HG03442 (cell line): ENCODE measurements around the gene DHRS4.
A peak's percentile ranks its signal among the peaks of the same experiment; 100 is the strongest.
"Not testable (repeated sequence)": the region's sequence is repeated elsewhere in the genome, so short reads cannot be mapped to it uniquely, and the experiment has no call there.

ENCODE experiments used
- ATAC-seq: cut with Tn5 transposase; IDR thresholded peaks from one replicate; pipeline ENCODE4 v1.9.1; 2021; ENCODE audit warnings: mild to moderate bottlenecking, moderate library complexity; ENCODE audit not compliant: unreplicated experiment

The DHRS4 gene

DNA sequence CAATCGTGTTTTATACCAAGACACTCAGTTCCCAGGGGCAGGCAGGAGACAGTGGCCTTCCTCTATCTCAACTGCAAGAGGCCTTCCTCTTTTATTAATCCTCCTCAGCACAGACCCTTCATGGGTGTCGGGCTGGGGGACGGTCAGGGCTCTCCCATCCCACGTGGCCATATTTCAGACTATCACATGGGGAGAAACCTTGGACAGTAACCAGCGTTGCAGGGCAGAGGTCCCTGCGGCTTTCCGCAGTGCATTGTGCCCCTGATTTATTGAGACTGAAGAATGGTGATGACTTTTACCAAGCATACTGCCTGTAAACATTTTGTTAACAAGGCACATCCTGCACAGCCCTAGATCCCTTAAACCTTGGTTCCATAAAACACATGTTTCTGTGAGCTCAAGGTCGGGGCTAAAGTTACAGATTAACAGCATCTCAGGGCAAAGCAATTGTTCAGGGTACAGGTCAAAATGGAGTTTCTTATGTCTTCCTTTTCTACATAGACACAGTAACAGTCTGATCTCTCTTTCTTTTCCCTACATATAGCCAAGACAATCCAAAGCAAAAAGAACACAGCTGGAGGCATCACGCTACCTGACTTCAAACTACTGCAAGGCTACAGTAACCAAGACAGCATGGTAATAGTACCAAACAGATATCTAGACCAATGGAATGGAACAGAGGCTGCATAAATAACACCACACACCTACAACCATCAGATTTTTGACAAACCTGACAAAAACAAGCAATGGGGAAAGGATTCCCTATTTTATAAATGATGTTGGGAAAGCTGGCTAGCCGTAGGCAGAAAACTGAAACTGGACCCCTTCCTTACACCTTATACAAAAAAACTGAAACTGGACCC lies 28.6 kb downstream of the DHRS4 start:
- ATAC-seq: not testable (repeated sequence)

DNA sequence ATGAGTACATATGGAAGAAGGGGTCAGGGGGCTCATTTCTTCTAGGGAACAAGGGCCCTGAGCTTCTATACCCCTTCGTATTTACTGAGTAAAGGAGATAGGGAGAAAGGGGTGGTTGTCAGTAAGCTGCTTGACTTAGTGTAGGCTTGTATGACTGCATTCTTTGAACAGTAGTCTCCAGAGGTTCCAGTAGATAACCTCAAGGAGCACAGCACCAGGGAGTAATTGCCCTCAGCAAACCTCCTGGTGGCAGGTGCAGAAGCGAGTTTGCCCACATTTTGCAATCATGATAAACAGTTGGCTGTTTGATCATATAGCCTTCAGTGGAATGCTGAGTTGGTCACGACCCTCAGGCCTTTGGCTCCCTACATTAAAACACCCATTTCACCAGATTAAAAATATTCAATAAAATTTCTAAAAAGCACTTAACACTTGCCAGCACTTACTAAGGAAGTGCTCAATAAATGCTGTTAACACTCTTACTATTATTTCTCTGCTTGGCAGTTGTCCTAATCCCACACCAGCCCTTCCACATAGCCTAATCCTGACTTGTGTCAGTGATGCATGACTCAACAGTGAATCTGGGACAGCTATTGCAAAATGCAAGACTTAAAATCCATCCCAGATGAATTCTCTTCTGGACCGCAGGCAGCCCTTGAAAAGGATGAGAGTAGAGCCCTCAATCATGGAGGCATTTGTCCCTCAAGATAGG lies 31.5 kb downstream of the DHRS4 start:
- no peak for ATAC-seq

DNA sequence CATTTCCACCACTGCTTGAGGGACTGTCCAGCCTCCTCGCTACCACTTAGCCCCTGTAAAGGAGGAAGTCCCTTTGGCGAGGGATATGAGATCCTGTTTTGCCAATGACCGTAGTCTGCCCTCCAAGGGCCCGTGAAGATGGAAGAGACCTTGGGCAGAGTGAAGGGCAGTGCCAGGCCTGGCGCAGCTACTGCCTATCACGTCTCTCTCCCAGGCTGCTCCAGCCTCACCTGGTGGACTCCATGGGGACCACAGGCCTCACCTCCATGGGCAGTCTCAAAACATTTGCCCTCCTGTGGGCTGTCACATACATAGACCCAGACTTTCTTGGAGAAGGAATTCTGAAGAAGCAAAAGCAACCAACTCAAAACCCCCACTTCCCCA lies 34.6 kb downstream of the DHRS4 start:
- ATAC-seq: peak; percentile 13

DNA sequence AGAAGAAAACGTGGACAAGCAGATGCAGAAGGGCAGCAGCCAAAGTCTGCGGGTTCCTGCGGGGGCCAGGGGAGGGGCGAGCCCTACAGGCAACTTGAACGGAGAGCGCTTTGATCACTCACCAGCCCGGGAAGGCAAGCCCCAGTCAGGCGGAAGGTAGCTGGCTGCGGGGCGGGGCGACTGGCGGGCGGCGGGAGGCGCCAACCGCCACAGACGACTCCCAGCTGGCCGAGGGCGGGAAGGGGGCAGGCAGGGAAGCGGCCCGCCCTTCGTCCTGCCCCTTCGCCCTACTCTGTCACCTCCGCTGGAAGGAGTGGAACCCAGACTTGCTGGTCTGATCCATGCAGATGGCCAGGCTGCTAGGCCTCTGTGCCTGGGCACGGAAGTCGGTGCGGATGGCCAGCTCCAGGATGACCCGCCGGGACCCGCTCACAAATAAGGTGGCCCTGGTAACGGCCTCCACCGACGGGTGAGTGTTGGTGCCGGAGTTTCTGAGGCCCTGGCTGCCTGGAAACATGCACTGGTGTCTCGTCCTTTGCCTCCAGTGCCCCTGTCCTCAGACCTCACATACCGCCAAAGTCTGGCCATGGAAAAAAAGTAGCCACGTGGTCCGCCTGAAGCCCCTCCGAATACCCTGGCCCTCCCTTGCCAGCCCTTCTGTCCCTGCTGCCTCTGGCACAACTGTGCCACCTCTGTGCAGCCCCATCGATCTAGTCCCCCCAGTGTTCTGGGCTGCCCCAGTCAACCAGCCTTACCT lies 35.2 kb downstream of the DHRS4 start, which contains the start of gene DHRS4L2:
DHRS4L2 (plus strand) TSS at position 323 of the 757 bp plus-strand sequence; CDS start at position 342, 19 bp downstream.
- ATAC-seq: peak; percentile 88

DNA sequence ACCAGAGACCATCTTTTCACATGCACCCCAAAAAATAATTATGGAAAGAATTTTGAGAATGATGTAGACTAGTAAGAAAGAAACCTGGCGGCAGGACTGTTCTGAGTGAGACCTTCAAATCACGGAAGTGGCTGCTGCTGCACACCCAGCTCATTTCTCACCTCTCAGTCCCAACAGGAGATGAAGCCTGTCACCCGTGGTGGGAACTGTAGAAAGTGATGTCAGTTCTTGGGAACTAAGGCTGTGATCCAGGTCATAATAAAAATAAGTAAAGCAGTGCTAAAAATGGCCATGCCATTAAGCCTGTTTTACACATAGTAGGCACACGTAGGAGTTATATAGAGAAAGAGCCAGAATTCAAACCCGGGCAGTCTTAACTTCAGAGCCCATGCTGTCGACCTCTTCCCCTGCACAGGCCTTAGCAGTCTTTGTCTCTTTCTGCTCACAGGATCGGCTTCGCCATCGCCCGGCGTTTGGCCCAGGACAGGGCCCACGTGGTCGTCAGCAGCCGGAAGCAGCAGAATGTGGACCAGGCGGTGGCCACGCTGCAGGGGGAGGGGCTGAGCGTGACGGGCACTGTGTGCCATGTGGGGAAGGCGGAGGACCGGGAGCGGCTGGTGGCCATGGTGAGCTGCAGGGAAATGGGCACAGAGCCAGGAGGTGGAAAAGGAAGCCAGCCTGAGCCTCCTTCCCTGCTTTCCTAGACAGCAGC lies 36.3 kb downstream of the DHRS4 start:
- not testable (repeated sequence) for ATAC-seq

DNA sequence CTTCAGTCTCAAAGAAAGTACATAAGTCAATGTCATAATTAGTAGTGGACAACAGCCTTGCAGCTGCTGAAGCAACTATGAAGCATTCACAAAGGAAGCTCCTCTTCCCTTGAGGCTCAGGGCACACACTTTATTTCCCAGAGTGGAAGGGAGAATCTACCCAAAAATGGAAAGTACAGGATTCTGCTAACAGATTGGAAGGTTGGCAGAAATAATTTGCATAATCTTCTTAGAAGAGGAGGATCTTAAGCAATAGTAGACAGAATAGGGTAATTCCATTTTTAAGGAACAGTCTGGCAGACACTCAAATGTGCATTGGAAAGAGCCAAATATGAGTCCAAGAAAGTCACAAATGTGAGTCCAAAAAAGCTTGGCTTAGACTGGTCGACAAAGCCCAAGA lies 37.4 kb downstream of the DHRS4 start:
- ATAC-seq: not testable (repeated sequence)

DNA sequence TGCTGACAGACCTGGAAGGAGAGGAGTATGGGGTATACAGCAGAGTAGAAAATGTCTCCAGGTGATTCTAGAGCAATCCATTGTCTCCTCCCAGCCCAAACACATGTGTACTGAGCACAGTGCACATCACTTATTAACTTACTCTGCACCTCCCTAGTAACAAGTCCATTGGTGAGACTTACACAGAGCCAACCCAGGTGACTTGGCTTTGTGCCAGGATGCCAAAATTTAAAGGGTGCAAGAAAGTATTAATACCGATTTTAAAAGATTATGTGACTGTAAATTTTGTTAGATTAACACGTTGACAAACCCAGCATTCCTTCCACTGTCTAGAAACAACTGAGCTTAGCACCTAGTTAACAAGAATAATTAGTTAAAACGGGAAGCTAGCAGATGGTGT lies 39.5 kb downstream of the DHRS4 start:
- ATAC-seq: not testable (repeated sequence)

DNA sequence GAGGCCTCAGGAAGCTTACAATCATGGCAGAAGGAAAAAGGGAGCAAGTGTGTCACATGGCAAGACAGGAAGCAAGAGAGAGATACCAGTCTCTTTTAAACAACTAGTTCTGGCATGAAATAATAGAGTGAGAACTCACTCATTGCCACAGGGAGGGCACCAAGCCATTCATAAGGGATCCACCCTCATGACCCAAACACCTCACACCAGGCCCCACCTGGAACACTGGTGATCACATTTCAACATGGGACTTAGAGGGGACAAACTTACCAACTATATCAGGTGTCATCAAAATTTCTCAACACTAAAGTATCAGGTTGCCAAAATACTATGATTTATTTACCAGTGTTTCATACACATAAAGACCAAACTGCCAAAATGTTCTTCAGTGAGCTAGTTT lies 42.4 kb downstream of the DHRS4 start:
- ATAC-seq: not testable (repeated sequence)

DNA sequence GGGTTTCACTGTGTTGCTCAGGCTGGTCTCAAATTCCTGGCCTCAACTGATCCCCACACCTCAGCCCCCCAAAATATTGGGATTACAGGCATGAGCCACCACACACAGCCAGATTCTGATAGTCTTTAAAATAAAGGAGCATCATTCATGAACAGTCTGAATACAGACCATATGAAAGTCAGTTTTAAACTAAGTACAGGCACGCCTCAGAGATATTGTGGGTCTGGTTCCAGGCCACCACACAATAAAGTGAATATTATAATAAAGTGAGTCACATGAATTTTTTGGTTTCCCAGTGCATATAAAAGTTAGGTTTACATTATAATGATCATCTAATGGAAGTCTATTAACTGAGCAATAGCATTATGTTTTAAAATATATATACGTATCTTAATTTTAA lies 43.3 kb downstream of the DHRS4 start:
- not testable (repeated sequence) for ATAC-seq

DNA sequence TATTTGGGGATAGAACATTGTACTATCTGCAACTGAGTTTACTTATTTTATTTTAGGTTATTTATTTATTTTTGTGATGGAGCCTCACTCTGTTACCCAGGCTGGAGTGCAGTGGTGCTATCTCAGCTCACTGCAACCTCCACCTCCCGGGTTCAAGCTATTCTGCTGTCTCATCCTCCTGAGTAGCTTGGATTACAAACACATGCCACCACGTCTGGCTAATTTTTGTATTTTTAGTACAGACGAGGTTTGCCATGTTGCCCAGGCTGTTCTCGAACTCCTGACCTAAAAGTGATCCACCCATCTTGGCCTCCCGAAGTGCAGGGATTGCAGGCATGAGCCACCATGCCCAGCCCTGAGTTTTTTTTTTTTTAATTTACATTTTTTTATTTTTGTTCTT lies 46.1 kb downstream of the DHRS4 start:
- ATAC-seq: not testable (repeated sequence)

DNA sequence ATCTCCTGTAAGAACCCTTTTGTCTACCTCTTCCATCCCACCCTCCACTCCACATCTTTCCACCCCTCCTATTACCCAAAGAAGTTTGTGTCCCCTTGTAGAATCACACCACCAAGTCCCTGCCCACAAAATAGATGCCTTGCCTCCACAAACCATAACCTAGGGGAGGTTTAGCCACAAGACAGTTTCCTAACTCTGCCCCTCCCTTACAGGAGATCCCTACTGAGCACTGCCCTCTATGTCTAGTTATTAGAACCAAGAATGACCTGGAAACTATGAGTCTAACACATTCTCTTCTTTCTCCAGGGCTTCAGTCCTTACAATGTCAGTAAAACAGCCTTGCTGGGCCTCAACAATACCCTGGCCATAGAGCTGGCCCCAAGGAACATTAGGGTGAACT lies 47.5 kb downstream of the DHRS4 start:
- ATAC-seq: not testable (repeated sequence)

DNA sequence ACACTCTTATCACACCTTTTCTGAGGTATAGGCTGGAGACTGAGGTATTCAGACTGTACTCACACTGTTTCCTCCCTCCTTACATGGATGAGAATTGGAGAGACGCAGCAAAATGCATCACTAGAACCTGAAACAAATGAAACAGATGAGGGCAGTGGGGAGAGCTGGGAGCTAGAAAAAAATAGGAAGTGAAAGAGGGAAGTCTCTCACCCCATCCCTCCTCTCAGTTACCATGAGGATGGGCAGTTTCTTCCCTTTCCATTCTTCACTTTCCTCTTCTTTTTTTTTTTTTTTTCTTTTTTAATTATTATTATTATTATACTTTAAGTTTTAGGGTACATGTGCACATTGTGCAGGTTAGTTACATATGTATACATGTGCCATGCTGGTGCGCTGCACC lies 48.1 kb downstream of the DHRS4 start:
- ATAC-seq: not testable (repeated sequence)

DNA sequence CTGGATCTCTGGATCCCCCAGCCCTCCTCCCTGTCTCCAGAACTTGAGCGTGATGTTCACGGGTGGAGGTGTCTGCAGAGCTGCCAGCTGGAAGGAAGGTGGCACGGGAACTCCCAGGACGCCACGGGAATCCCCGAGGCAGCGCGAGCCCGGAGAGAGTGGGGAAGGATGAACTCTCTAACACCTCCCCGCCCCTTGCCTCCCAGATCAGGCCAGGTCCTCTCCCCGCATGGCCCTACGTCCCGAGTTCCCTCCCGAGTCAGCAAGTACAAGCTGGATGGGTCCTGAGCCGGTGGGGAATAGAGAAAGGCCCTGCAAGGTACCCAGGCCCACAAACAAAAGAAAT lies 52.9 kb downstream of the DHRS4 start:
- ATAC-seq: peak; percentile 35

DNA sequence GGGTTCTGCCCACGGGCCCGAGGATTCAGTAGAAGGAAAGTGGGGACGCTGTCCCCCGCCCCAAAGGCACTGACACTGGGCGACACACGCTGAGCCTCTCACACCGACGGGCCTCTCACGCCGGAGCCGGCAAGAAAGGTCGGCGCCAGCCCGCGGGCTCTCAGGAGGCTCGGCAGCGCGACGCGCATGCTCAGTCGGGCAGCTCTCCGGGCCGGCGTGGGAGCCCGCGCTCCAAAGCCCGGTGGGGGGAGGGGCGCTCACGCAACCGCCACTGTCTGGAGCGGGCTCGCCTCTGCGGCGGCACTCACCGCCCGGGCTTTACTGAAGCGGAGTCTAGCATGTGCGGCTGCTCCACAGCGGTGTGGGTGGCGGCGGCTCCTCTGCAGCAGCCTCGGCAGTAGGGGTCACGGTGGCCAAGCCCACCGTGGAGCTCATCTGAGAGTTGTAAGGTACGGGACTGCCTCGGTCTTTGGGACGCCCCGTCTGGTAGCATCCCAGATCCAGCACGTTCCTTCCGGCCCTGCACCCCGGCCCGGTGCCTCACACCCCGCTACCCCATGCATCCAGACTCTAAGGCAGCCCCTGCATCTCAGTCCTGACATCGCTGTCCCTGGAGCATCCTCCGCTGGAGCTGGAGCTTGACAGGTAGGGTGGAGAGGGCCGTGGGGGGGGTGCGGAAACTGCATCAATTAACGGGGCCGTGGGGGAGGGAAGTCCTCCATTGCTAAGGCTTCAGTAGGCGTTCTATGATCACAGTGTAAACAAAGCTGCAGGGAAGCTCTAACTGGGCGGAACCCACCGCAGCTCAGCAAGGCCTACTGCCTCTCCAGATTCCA lies 53.5 kb downstream of the DHRS4 start:
- peak; percentile 87 for ATAC-seq

DNA sequence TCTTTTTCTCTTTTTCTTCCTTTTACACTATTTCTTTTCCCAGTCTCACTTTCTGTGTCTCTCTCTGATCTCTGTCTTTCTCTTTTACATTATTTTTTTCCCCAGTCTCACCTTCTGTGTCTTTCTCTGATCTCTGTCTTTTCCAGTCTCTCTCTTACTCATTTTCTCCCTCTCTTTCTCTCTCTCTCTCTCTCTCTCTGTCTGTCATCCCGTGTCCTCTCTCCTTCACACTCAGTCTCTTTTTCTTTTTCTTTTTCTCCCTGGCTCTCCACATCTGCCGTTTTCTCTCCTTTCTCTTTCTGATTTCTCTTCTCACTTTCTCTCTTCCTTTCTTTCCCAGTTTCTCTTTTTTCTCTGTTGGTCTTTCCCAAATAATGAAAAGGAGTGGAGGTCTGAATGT lies 57.5 kb downstream of the DHRS4 start:
- ATAC-seq: no peak

DNA sequence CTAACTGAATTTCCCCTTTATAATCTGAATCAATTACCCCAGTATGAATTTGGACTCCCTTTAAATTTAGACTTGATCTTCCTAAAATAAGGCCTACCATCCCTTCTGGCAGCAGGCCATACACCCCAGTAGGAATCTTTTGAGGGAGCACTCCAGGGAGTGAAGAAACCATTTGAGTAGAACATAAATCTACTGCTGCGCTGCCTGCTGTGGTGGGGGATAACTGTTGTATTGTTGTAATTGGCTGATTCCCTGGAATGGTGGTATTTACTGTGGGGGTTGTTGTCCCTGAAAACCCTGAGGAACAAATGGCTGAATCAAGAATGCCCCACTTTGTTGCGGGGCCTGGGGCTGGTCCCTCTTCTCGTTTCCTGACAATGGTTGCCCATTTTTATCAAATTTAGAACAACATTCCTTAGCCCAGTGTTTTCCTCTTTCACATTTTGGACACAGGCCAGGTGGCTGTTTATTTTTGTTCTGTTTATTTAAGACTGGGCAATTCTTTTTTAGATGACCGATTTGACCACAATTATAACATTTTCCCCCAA lies 59.2 kb downstream of the DHRS4 start:
- not testable (repeated sequence) for ATAC-seq

DNA sequence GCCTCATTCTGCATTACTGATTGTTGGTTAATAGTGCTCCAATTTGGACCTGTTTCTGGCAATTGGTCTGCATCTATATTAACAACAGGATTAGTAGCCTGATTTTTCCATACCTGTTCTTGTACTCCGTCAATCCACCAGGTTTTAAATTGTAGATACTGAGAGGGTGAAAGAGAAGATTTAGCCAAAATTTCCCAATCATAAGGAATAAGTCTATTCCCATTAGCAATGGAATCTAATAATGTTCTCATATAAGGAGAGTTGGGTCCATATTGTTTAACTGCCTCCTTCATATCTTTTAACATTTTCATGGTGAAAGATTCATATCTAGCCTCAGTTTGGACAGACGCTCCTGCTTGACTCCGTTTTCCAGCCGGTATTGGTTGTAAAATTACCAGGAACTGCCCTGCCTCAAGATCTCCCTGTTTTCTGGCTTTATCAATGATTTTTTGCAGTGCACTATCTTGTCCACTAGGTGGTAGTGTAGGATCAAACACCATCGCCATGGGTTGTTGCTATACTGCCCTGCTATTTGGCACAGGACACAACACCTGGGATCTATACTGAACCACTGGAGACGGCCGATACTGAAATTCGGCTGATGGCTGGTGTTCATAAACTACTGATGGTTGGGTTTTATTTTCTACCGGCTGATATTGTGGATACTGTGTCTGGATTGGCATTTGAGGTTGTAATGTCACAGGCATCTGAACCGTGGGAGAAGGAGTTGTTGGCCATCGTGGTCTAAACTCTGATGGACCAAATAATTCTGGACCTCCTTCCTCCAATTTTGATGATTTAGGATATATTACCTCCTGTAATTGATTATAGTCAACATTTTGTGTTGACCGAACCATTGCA lies 60.3 kb downstream of the DHRS4 start:
- peak; percentile 53 for ATAC-seq

DNA sequence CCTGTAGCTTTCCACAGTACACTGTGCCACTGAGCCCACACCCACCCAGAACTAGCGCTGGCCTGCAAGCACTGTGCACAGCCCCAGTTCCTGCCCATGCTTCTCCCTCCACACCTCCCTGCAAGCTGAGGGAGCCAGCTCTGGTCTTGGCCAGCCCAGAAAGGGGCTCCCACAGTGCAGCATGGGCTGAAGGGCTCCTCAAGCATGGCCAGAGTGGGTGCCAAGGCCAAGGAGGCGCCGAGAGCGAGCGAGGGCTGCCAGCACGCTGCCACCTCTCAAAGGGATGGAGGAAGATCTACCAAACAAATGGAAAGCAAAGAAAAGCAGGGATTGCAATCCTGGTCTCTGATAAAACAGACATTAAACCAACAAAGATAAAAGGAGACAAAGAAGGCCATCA lies 62.2 kb downstream of the DHRS4 start:
- not testable (repeated sequence) for ATAC-seq
